H9 (cell line): Measurements from ENCODE around the gene OR56A1. TPM values are rescaled to one million over a fixed set of nuclear protein-coding genes. Genes with fewer than 3 reads are reported as not detected.

Experiments
- DNase-seq: peaks from one replicate; pipeline ENCODE4 v3.0.0-alpha.2; 2017
- H2AFZ ChIP-seq: one replicate; pipeline ENCODE4 v1.6.1; 2013; ENCODE audit warnings: mild to moderate bottlenecking, low read length, control low read depth, moderate library complexity
- H2AK5ac ChIP-seq: 2 replicates; pipeline ENCODE4 v1.6.1; 2013; ENCODE audit warnings: low read length, control low read depth, mixed read lengths; ENCODE audit not compliant: insufficient read length
- H2BK120ac ChIP-seq: one replicate; pipeline ENCODE4 v1.6.1; 2013; ENCODE audit warnings: low read depth, mild to moderate bottlenecking, low read length, control low read depth, inconsistent platforms; ENCODE audit not compliant: poor library complexity, severe bottlenecking
- H2BK12ac ChIP-seq: 2 replicates; pipeline ENCODE4 v1.6.1; 2013; ENCODE audit warnings: low read length, control low read depth, mixed read lengths, low read depth; ENCODE audit not compliant: insufficient read length
- H2BK15ac ChIP-seq: 2 replicates; pipeline ENCODE4 v1.6.1; 2013; ENCODE audit warnings: low read depth, low read length, control low read depth
- H2BK20ac ChIP-seq: one replicate; pipeline ENCODE4 v1.6.1; 2013; ENCODE audit warnings: low read depth, mild to moderate bottlenecking, low read length, control low read depth, inconsistent platforms; ENCODE audit not compliant: poor library complexity, severe bottlenecking
- H2BK5ac ChIP-seq: 2 replicates; pipeline ENCODE4 v1.6.1; 2013; ENCODE audit warnings: low read length, control low read depth, mixed read lengths; ENCODE audit not compliant: insufficient read length
- H3K14ac ChIP-seq: 2 replicates; pipeline ENCODE4 v1.6.1; 2013; ENCODE audit warnings: low read length, control low read depth; ENCODE audit not compliant: insufficient read depth
- H3K18ac ChIP-seq: 2 replicates; pipeline ENCODE4 v1.6.1; 2013; ENCODE audit warnings: low read depth, mild to moderate bottlenecking, mixed read lengths, low read length, control low read depth; ENCODE audit not compliant: insufficient read length
- H3K23ac ChIP-seq: 2 replicates; pipeline ENCODE4 v1.6.1; 2013; ENCODE audit warnings: low read length, control low read depth, mixed read lengths, low read depth; ENCODE audit not compliant: insufficient read length
- H3K23me2 ChIP-seq: 2 replicates; pipeline ENCODE4 v1.6.1; 2013; ENCODE audit warnings: low read depth, mild to moderate bottlenecking, mixed read lengths, low read length, control low read depth; ENCODE audit not compliant: insufficient read length, poor library complexity, severe bottlenecking
- H3K27ac ChIP-seq: 2 replicates; pipeline ENCODE4 v1.5.1; 2013; ENCODE audit warnings: low read length, control low read depth, mixed read lengths, low read depth; ENCODE audit not compliant: insufficient read length
- H3K27me3 ChIP-seq: 2 replicates; pipeline ENCODE4 v1.6.1; 2013; ENCODE audit warnings: low read length, control low read depth, inconsistent platforms; ENCODE audit not compliant: insufficient read depth
- H3K4ac ChIP-seq: 2 replicates; pipeline ENCODE4 v1.6.1; 2013; ENCODE audit warnings: low read depth, mild to moderate bottlenecking, control low read depth, inconsistent platforms, low read length, moderate library complexity
- H3K4me1 ChIP-seq: 2 replicates; pipeline ENCODE4 v1.6.1; 2013; ENCODE audit warnings: low read length, control low read depth, inconsistent platforms; ENCODE audit not compliant: insufficient read depth
- H3K4me2 ChIP-seq: 2 replicates; pipeline ENCODE4 v1.6.1; 2013; ENCODE audit warnings: low read length, control low read depth, mixed read lengths; ENCODE audit not compliant: insufficient read length, insufficient read depth
- H3K56ac ChIP-seq: 2 replicates; pipeline ENCODE4 v1.6.1; 2013; ENCODE audit warnings: low read depth, mild to moderate bottlenecking, mixed read lengths, low read length, control low read depth; ENCODE audit not compliant: insufficient read length
- H3K79me1 ChIP-seq: 2 replicates; pipeline ENCODE4 v1.6.1; 2013; ENCODE audit warnings: low read depth, mild to moderate bottlenecking, moderate library complexity, low read length, control low read depth, inconsistent platforms; ENCODE audit not compliant: insufficient read depth, poor library complexity, severe bottlenecking
- H3K79me2 ChIP-seq: 2 replicates; pipeline ENCODE4 v1.6.1; 2013; ENCODE audit warnings: low read length, control low read depth, inconsistent platforms; ENCODE audit not compliant: insufficient read depth
- H3K9ac ChIP-seq: 2 replicates; pipeline ENCODE4 v1.6.1; 2013; ENCODE audit warnings: low read length, control low read depth, mixed read lengths; ENCODE audit not compliant: insufficient read length; ENCODE audit errors: extremely low read depth
- H3K9me3 ChIP-seq: one replicate; pipeline ENCODE4 v1.6.1; 2013; ENCODE audit warnings: low read depth, low read length, inconsistent platforms; ENCODE audit not compliant: control insufficient read depth
- H3T11ph ChIP-seq: one replicate; pipeline ENCODE4 v1.6.1; 2013; ENCODE audit warnings: mild to moderate bottlenecking, low read length, control low read depth, inconsistent platforms
- H4K20me1 ChIP-seq: one replicate; pipeline ENCODE4 v1.6.1; 2013; ENCODE audit not compliant: control insufficient read depth, insufficient read length, insufficient read depth
- H4K5ac ChIP-seq: 2 replicates; pipeline ENCODE4 v1.6.1; 2013; ENCODE audit warnings: low read depth, mild to moderate bottlenecking, mixed read lengths, low read length, control low read depth; ENCODE audit not compliant: insufficient read length
- H4K8ac ChIP-seq: replicated peaks from 2 replicates; pipeline ENCODE4 v1.6.1; 2013; ENCODE audit warnings: low read length, control low read depth, mixed read lengths, low read depth; ENCODE audit not compliant: insufficient read length
- H4K91ac ChIP-seq: 2 replicates; pipeline ENCODE4 v1.6.1; 2013; ENCODE audit warnings: low read depth, mild to moderate bottlenecking, moderate library complexity, mixed read lengths, low read length, control low read depth; ENCODE audit not compliant: insufficient read length
- H3K27ac Mint-ChIP-seq, 3 experiments: 2 replicates in 2 of 3; 3 replicates in 1 of 3; pipeline ENCODE4 v1.8.0; 2020 to 2021; ENCODE audit warnings: mixed read lengths in 3 of 3, mild to moderate bottlenecking in 1 of 3, moderate library complexity in 1 of 3
- H3K27me3 Mint-ChIP-seq: 2 replicates; pipeline ENCODE4 v1.8.0; 2021; ENCODE audit warnings: low read depth, mild to moderate bottlenecking, moderate library complexity, mixed read lengths
- H3K36me3 Mint-ChIP-seq, 3 experiments: 2 replicates in 2 of 3; 3 replicates in 1 of 3; pipeline ENCODE4 v1.8.0; 2020 to 2021; ENCODE audit warnings: low read depth in 3 of 3, mixed read lengths in 3 of 3; ENCODE audit not compliant: insufficient read depth in 1 of 3
- H3K4me1 Mint-ChIP-seq, 2 experiments: 2 replicates each; pipeline ENCODE4 v1.8.0; 2020; ENCODE audit warnings: mixed read lengths in 2 of 2
- H3K4me3 Mint-ChIP-seq, 2 experiments: 2 replicates in 1 of 2; 3 replicates in 1 of 2; pipeline ENCODE4 v1.8.0; 2020 to 2021; ENCODE audit warnings: mild to moderate bottlenecking in 2 of 2, mixed read lengths in 2 of 2, moderate library complexity in 1 of 2
- H3K9me3 Mint-ChIP-seq, 2 experiments: 2 replicates in 1 of 2; 3 replicates in 1 of 2; pipeline ENCODE4 v1.8.0; 2020; ENCODE audit warnings: mild to moderate bottlenecking in 2 of 2, mixed read lengths in 2 of 2, moderate library complexity in 1 of 2
- CTCF ChIP-seq: fragments of 200-600 bp; sonication (generic); conservative IDR thresholded peaks from 3 replicates; pipeline ENCODE4 v1.8.0; 2021; ENCODE audit warnings: antibody characterized with exemption, mild to moderate bottlenecking
- WGBS: extraction: QIAGEN DNeasy Blood & Tissue Kit; methylation state at CpG from one replicate; pipeline ENCODE4 v1.1.7; 2013; ENCODE audit warnings: missing lambda C conversion rate, low lambda C conversion rate, mixed read lengths; ENCODE audit not compliant: insufficient read length; ENCODE audit errors: extremely low coverage; 5-methylcytosine and 5-hydroxymethylcytosine counted together
- total RNA-seq: library from RNA; stranded (reverse); gene quantifications from 2 replicates; pipeline ENCODE4 v1.2.1, GENCODE V29; 2021

Gene OR56A1
- total RNA-seq, 1 experiment from 2014 or later: 0.07 TPM

GRCh38 chr11:5994791-5995190, 35.8 kb downstream of the OR56A1 start:
- DNase-seq: no peak
- H3K23me2 ChIP-seq: no peaks in the 10 kb centered on the region
- no peak overlapping the region for H3K9ac ChIP-seq
- no peak for TF ChIP-seq CTCF
- no peak overlapping the region for H3K4ac ChIP-seq
- H3K4me3 Mint-ChIP-seq: no peak overlapping the region
- no peaks in the 10 kb centered on the region for H3K79me2 ChIP-seq
- H3K27me3 ChIP-seq: no peaks in the 10 kb centered on the region
- H3K14ac ChIP-seq: no peak overlapping the region
- H2BK15ac ChIP-seq: no peak overlapping the region
- WGBS: no CpG with 5 or more reads among the region's 14 CpGs
- no peak overlapping the region for H4K91ac ChIP-seq
- no peak overlapping the region for H3K18ac ChIP-seq
- no peak overlapping the region for H2BK12ac ChIP-seq
- peaks cover 1% of the 10 kb centered on the region; the same call in 1 of the 2 replicates for H3K27me3 Mint-ChIP-seq
- H2BK5ac ChIP-seq: no peak overlapping the region
- H4K8ac ChIP-seq: no peak overlapping the region
- H3K4me2 ChIP-seq: no peak overlapping the region
- no peak overlapping the region for H3K27ac ChIP-seq
- no peaks in the 10 kb centered on the region for H3K9me3 ChIP-seq
- 0 out of 4 replicates have a peak, but pooled peaks cover 0 to 2% of the 10 kb centered on the region in 2 experiments for H3K4me1 Mint-ChIP-seq
- H2AFZ ChIP-seq: no peak overlapping the region
- H3K56ac ChIP-seq: no peak overlapping the region
- H4K20me1 ChIP-seq: no peaks in the 10 kb centered on the region
- H3K23ac ChIP-seq: no peak overlapping the region
- H2BK20ac ChIP-seq: no peak overlapping the region
- H4K5ac ChIP-seq: no peak overlapping the region
- no peaks in the 10 kb centered on the region for H3K9me3 Mint-ChIP-seq
- H3K36me3 Mint-ChIP-seq: no peaks in the 10 kb centered on the region
- H3T11ph ChIP-seq: no peak overlapping the region
- H2BK120ac ChIP-seq: no peak overlapping the region
- no peak overlapping the region; a peak in 1 of 7 replicates for H3K27ac Mint-ChIP-seq
- H2AK5ac ChIP-seq: no peak overlapping the region
- no peaks in the 10 kb centered on the region for H3K79me1 ChIP-seq
- no peaks in the 10 kb centered on the region for H3K4me1 ChIP-seq
